ENCODE data around the gene WNT10A.

DNA sequence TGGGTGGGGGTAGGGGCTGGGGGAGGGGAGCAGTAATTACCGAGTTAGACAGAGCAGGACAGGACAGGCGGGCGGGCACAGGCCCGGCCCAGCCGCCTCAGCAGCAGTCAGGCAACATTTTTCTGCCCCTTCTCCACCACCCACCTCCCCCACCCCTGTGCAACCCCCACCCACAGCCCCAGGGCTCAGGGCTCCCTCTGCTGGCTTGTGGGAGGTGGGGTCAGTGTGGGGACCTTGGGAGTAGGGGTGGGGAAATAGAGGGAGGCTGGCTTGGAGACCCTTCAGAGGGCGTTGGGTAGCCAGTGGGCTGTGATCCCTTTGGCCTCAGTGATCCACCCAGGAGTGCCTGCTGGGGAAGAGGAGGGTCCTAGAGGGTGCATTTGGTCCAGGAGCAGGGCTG lies 14.7 kb upstream of the WNT10A start:
- no peak for TF ChIP-seq CTCF (IDR thresholded peaks at IDR 0.05)
- TF ChIP-seq POLR2A (IDR thresholded peaks at IDR 0.05), result no peak
- TF ChIP-seq POLR2AphosphoS5 (IDR thresholded peaks at IDR 0.05), result no peak
- TF ChIP-seq EP300 (IDR thresholded peaks at IDR 0.05), result no peak

All from stomach (tissue), 4 donors.